T-helper 2 cell treated with Interferon-gamma antibody and Interleukin-4, amounts not matched to agents 5 μg/mL and 100 μg/mL, for 36 hours (primary cell): ENCODE data around the gene SLC25A33.

Experiments used
- DNase-seq: peaks from one replicate; pipeline ENCODE4 v3.0.0; 2021; ENCODE audit warnings: low spot score
- H3K27ac Mint-ChIP-seq: one replicate; pipeline ENCODE4 v1.8.0; 2021; ENCODE audit warnings: mild to moderate bottlenecking, mixed read lengths
- H3K27me3 Mint-ChIP-seq: one replicate; pipeline ENCODE4 v1.8.0; 2021; ENCODE audit warnings: low read depth, mixed read lengths
- H3K36me3 Mint-ChIP-seq: one replicate; pipeline ENCODE4 v1.8.0; 2021; ENCODE audit warnings: low read depth, mixed read lengths
- H3K4me1 Mint-ChIP-seq: one replicate; pipeline ENCODE4 v1.8.0; 2021; ENCODE audit warnings: low read depth, mixed read lengths
- H3K4me3 Mint-ChIP-seq: one replicate; pipeline ENCODE4 v1.8.0; 2022; ENCODE audit warnings: mild to moderate bottlenecking, moderate library complexity, mixed read lengths
- H3K9me3 Mint-ChIP-seq: one replicate; pipeline ENCODE4 v1.8.0; 2021; ENCODE audit warnings: mixed read lengths

SLC25A33 gene

GRCh38 chr1:9596415-9597123 lies 57.3 kb downstream of the SLC25A33 start:
- Mint-ChIP-seq H3K4me3 (no peak overlapping the region), H3K27ac (peak overlapping the region; percentile 7), H3K27me3 (no peaks in the 10 kb centered on the region), H3K9me3 (no peaks in the 10 kb centered on the region), H3K4me1 (peaks cover 10% of the 10 kb centered on the region), H3K36me3 (peaks cover 7% of the 10 kb centered on the region)
- no peak for DNase-seq

DNA sequence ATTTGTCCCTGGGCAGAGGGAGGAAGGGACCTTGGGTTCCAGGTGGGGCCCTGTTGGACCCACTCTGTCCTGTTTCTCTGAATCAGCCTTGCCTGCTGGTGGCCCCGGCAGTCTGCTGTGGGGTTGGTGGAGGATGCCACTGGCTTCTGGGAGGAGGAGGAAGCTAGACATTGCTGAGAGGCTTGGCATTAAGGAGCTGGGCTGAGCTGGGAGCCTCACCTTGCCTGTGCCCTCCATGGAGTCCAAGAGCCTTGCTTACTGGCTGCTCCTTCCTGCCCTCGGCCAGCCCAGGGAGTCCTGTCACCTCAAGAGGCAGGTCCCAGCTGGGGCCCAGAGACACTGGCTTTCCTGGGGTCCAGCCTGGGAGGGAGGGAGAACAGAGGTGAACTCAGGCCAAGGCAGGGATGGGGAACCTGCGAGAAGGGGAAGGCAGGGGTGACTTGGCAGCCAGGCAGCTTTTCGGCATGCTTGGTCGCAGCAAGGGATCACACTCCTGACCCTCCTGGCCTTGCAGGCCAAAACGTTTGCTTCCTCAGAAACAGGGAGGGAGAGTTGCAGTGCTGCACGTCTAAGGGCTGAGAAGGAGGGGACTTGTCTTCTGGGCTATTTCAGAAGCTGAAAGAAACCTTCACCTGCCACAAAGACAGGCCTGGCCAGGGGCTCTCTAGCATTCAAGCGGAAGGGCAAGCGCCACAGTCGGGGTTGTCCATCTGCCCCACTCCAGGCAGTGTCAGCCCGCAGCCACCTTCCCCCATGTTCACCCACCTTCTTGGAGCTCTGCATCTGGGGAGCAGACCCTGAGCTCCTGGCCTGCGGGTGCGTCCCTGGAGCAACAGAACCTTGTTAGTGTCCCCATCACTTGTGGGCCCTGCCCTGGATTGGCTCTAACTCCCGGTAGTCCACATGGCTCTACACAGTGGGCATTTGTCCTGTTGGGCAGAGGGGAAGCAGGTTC lies 58.4 kb downstream of the SLC25A33 start:
- Mint-ChIP-seq H3K4me3 (no peak overlapping the region), H3K27me3 (no peaks in the 10 kb centered on the region), H3K4me1 (peaks cover 10% of the 10 kb centered on the region), H3K36me3 (peaks cover 7% of the 10 kb centered on the region), H3K9me3 (no peaks in the 10 kb centered on the region), H3K27ac (no peak overlapping the region)
- no peak for DNase-seq

DNA sequence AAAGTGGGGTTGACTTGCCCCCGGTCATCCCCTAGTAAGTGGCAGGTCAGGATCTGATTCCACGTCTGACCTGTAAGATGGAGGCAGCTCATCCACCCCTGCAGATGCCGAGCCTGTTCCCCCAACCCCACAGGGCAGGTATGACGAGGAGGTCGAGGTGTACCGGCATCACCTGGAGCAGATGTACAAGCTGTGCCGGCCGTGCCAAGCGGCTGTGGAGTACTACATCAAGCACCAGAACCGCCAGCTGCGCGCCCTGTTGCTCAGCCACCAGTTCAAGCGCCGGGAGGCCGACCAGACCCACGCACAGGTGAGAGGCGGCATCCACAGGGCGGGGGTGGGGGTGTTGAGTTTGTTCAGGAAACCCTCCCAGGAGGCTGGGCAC lies 59.0 kb downstream of the SLC25A33 start:
- Mint-ChIP-seq H3K36me3 (peaks cover 7% of the 10 kb centered on the region), H3K27me3 (no peaks in the 10 kb centered on the region), H3K4me3 (no peak overlapping the region), H3K9me3 (no peaks in the 10 kb centered on the region), H3K4me1 (peaks cover 4% of the 10 kb centered on the region), H3K27ac (no peak overlapping the region)
- no peak for DNase-seq

DNA sequence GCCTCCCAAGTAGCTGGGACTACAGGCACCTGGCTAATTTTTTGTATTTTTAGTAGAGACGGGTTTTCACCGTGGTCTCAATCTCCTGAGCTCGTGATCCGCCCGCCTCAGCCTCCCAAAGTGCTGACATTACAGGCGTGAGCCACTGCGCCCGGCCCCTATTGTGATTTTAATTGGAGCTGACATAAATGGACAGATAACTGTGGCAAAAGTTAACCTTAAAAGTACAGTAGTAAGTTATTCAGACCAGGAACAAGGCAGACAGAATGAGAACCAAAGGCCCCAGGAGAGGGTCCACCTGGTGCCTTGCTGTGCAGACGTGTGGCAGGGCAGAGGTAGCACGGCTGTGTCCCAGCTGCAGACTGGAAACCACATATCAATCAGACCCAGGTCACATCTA lies 60.5 kb downstream of the SLC25A33 start:
- no peak for DNase-seq
- H3K4me1 Mint-ChIP-seq, result no peaks in the 10 kb centered on the region
- H3K9me3 Mint-ChIP-seq, result no peaks in the 10 kb centered on the region
- H3K4me3 Mint-ChIP-seq, result no peak overlapping the region
- H3K27me3 Mint-ChIP-seq, result no peaks in the 10 kb centered on the region
- no peak overlapping the region for H3K27ac Mint-ChIP-seq
- H3K36me3 Mint-ChIP-seq, result peaks cover 7% of the 10 kb centered on the region

- no peak overlapping the region for H3K4me3 Mint-ChIP-seq
- peaks cover 7% of the 10 kb centered on the region for H3K36me3 Mint-ChIP-seq
- no peaks in the 10 kb centered on the region for H3K4me1 Mint-ChIP-seq
- H3K27me3 Mint-ChIP-seq, result no peaks in the 10 kb centered on the region
- DNase-seq, result no peak
- no peak overlapping the region for H3K27ac Mint-ChIP-seq
- no peaks in the 10 kb centered on the region for H3K9me3 Mint-ChIP-seq
These were observed 61.9 kb downstream of the SLC25A33 start for GRCh38 chr1:9600861-9601834.

DNA sequence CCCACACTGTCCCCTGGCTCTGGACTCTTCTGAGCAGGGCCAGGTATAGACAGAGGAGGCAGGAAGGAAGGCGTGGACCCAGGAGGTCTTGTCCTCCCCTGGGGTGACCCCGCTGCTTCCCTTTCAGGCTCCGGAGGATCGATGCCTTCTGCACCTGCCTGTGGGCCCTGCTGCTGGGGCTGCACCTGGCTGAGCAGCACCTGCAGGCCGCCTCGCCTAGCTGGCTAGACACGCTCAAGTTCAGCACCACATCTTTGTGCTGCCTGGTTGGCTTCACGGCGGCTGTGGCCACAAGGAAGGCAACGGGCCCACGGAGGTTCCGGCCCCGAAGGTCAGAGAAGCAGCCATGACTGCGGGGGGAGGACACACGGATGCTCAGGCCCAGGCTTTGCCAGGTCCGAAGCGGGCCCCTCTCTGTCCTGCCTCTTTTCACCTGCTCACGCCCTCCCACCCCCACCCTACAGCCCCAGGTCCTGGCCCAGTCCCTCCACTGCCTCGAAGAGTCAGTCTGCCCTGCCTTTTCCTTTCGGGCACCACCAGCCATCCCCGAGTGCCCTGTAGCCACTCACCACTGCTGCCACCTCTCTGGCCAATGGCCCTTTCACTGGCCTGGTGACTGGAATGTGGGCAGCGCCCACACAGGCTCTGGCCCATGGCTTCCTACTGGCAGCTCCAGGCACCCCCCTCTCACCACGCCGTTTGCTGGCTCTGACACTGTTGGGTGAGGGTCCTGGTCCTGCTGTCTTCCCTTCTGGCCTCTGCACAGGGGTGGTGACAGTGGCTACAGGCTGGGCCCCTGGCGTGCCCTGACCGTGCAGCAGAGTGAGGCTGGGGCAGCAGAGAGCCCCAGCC lies 62.9 kb downstream of the SLC25A33 start:
- Mint-ChIP-seq H3K9me3 (no peaks in the 10 kb centered on the region), H3K27ac (no peak overlapping the region), H3K4me3 (no peak overlapping the region), H3K36me3 (peaks cover 6% of the 10 kb centered on the region), H3K27me3 (no peaks in the 10 kb centered on the region), H3K4me1 (no peaks in the 10 kb centered on the region)
- DNase-seq, result no peak

DNA sequence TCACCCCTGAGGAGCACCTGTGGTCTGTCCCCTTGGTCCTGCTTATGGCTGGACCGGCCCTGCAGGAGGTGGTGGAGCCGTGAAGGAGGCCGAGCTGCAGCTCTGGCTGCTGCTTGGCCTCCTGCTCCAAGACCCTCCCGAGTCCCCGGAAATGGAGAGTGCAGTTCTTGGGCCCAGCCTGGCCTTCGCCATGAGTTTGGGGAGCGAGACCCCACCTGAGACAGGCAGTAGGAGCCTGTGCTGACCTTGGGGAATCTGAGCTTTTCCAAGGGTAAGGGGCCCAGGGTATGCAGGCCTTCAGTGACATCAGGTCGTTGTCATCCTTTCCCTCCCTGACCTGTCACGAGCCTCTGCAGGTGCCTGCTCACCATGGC lies 63.5 kb downstream of the SLC25A33 start:
- H3K27me3 Mint-ChIP-seq, result no peaks in the 10 kb centered on the region
- no peak overlapping the region for H3K27ac Mint-ChIP-seq
- no peaks in the 10 kb centered on the region for H3K4me1 Mint-ChIP-seq
- no peak overlapping the region for H3K4me3 Mint-ChIP-seq
- H3K36me3 Mint-ChIP-seq, result peaks cover 6% of the 10 kb centered on the region
- H3K9me3 Mint-ChIP-seq, result no peaks in the 10 kb centered on the region
- no peak for DNase-seq

DNA sequence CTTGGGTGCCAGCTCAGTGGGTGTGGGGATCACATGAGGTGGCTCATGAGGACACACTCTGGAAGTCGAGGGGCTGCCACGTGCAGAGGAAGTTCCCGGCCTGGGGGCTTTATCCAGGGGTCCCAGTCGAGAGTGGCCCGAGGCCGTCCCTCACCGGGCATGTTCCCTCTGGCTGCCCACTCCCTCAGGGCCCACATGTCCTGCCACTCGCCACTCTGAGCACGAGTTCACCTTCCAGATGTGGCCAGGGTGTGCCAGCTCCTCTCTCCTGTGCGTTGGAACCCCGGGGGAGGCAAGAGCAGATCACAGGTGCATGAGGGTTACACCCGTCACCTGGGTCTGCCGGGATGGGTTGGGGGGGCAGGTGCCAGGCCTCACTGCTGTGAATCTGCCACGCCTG lies 64.0 kb downstream of the SLC25A33 start:
- Mint-ChIP-seq H3K27ac (no peak overlapping the region), H3K9me3 (no peaks in the 10 kb centered on the region), H3K36me3 (peaks cover 2% of the 10 kb centered on the region), H3K27me3 (no peaks in the 10 kb centered on the region), H3K4me3 (no peak overlapping the region), H3K4me1 (no peaks in the 10 kb centered on the region)
- no peak for DNase-seq

- no peak for DNase-seq
- Mint-ChIP-seq H3K9me3 (no peaks in the 10 kb centered on the region), H3K27ac (no peak overlapping the region), H3K4me3 (no peak overlapping the region), H3K27me3 (no peaks in the 10 kb centered on the region), H3K4me1 (no peaks in the 10 kb centered on the region), H3K36me3 (peaks cover 2% of the 10 kb centered on the region)
These were observed 64.8 kb downstream of the SLC25A33 start for GRCh38 chr1:9603766-9604753.

DNA sequence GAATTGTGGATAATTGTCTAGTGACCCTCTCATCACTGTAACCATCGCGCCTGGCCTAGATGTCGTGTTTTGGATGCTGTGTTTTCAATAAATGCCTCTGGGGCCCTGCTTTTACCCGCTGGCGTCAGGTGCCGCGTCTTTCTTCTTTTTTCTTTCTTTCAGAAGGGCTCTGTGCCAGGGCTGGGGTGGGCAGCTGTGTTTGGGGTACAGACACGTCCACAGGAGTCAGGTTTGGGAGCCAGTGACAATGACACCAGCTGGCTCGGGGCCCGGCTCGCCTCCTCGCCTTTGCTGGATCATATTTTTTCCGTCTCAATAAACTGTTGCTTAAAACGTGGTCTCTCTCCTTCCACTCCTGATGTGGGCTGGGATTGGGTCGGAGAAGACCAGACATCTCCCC lies 65.6 kb downstream of the SLC25A33 start:
- H3K9me3 Mint-ChIP-seq, result no peaks in the 10 kb centered on the region
- no peak for DNase-seq
- no peaks in the 10 kb centered on the region for H3K27me3 Mint-ChIP-seq
- H3K4me1 Mint-ChIP-seq, result no peaks in the 10 kb centered on the region
- H3K4me3 Mint-ChIP-seq, result no peak overlapping the region
- H3K27ac Mint-ChIP-seq, result no peak overlapping the region
- H3K36me3 Mint-ChIP-seq, result no peaks in the 10 kb centered on the region

DNA sequence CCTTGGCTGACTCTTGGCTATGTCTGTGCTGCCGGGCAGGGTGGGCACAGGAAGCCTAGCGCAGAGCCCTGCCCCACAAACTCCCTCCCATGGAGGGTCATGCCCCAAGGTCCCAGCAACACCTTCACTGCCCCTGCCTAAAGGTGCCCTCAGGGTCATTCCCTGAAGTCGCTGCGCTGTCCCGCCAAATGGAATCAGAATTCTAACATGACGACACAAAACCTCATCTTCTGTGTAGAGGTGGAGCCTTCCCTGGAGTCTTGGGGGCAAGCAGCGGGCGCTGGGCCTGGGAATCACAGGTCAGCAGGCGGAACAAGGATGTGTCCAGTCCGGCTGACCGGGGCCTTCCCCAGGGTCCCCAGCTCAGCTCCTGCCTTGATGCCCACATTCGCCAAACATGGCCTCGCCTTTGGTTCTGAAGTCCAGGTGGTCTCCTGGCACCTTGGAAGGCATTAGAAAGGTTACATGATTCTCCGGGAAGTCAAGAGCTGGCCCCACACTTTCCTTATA lies 66.7 kb downstream of the SLC25A33 start:
- no peaks in the 10 kb centered on the region for H3K4me1 Mint-ChIP-seq
- H3K27ac Mint-ChIP-seq, result no peak overlapping the region
- no peak overlapping the region for H3K4me3 Mint-ChIP-seq
- H3K36me3 Mint-ChIP-seq, result no peaks in the 10 kb centered on the region
- H3K9me3 Mint-ChIP-seq, result no peaks in the 10 kb centered on the region
- no peak for DNase-seq
- H3K27me3 Mint-ChIP-seq, result no peaks in the 10 kb centered on the region

- Mint-ChIP-seq H3K4me1 (no peaks in the 10 kb centered on the region), H3K36me3 (peaks cover 2% of the 10 kb centered on the region), H3K27ac (no peak overlapping the region), H3K9me3 (no peaks in the 10 kb centered on the region), H3K4me3 (no peak overlapping the region), H3K27me3 (no peaks in the 10 kb centered on the region)
- DNase-seq, result no peak
These were observed 67.2 kb downstream of the SLC25A33 start for GRCh38 chr1:9606458-9606857.
